ENCODE measurements around the gene KSR2. TPM values are rescaled to one million over a fixed set of nuclear protein-coding genes. Genes with fewer than 3 reads are reported as not detected.

The KSR2 gene
- polyA plus RNA-seq, 4 donors: 0.75 to 1.0 (median 0.93) TPM

DNA sequence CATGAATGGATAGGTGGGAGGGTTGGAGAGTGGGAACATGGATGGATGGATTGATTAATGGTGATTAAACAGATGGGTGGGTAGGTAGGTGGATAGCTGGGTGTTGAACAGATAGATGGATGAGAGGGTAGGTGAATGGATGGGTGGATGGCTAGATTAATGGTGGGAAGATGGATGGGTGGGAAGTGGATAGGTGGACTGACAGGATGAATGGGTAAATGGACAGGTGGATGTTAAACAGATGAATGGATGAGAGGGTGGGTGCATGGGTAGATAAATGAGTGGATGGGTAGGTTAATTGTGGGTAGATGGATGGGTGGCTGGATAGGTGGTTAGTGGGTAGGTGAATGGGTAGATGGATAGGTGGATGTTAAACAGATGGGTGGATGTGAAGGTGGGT, 460.3 kb downstream of the KSR2 start:
- DNase-seq (ENCODE audit: low read depth in 4 of 4, low spot score in 3 of 4): no peak

DNA sequence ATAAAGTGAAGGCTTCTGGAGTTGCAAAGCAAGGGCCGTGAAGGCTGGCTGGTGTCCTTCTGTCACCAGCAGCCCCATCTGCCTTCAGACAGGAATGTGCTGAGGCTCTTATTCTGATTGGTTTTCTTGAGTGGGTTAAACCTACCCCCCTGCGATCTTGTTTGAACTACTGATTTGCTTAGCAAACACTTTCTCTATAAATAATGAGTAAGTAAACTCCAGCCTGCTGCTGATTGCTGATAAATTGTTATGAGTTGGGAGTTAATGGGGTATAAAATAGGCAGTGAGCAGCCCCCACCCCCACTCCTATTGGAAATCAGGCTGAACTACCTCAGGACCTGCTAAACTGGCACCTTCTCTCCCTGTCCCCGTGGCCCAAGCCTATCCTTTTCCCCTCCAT, 461.2 kb downstream of the KSR2 start:
- no peak for DNase-seq (ENCODE audit: low read depth in 4 of 4, low spot score in 3 of 4)

DNA sequence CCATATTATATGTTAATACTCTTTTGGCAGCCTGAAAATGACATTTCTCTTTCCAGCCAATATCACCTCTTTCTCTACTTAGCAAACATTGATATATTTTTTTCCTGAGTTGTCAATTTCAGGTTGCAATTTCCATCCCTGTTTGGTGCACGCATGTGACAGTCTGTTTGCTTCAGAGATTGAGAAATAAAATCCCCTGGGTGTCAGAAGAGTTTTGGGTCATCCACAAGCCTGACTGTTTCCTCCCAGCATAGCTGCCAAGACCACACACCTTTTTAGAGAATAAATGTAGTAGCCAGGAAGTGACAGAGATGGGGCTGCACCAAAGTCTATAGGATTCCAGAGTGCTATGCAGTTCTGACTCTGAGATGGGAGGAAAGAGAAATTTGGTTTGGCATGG, 462.5 kb downstream of the KSR2 start:
- no peak for DNase-seq (ENCODE audit: low read depth in 4 of 4, low spot score in 3 of 4)

DNA sequence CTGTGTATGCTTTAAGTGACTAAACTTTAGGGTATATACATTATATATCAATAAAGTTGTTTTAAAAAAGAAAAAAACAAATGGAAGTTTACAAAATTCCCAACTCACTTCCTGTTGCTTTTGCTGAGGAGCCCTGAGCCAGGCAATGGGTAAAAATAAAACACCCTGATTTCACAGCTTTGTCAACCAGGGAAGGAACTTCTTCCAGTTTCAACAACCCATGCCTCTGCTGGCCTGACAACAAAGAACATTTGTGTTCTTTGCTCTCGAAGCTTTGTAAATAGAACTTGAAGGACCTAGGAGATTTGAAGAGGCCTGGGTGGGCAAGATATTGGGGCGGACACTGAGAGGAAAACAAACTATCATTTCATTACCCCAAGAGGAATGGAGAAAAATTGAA, 466.2 kb downstream of the KSR2 start:
- no peak for DNase-seq (ENCODE audit: low read depth in 4 of 4, low spot score in 3 of 4)

DNA sequence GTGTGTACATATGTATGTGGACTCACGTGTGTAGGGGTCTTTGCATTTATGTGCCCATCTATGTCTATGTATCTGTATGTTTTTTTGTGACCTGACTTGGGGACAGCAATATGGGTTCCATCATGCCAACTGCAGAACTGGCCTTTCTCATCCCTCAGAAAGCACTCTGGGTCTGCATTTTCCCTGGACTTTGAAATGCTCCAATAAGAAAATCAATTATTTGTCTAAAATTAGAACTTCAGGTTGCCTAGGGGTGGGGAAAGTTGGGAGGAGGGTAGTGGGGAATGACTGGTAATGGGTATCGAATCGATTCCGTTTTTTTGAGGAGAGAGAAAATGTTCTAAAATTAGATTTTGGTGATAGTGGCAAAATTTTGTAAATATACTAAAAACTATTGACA, 466.6 kb downstream of the KSR2 start:
- no peak for DNase-seq (ENCODE audit: low read depth in 4 of 4, low spot score in 3 of 4)

DNA sequence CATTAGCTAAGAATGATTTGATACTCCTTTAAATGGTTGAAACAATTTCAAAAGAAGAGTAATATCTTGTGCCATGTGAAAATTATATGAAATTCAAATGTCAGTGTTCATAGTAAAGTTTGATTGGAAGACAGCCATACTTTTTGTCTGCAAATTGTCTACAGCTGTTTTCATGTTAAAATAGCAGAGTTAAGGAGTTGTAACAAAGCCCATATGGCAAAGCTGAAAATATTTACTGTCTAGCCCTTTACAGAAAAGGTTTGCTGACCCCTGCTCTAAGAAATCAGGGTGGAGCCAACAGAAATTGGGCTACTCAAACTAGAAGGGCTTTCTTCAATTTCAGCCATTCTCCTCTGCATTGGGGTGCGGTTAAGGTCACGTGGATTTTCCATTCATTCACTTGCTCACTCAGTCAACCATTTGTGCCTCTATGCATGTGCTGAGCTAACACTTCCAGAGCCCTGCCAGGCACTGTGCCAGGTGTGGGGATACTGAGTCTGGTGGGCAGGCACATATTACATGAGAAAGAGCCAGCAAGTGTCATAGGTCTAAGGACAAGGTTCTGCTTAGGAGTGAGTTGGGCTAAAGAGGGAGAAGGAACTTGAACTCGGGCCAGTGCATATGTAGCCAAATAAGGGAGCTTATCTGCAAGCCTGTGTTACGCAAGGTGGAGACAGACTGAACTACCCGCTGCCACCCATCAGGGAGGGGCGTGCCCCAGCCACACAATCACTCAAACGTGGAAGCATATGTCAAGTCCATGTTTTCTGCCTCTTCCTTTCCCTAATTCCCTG, 467.5 kb downstream of the KSR2 start:
- DNase-seq (ENCODE audit: low read depth in 4 of 4, low spot score in 3 of 4): no peak

DNA sequence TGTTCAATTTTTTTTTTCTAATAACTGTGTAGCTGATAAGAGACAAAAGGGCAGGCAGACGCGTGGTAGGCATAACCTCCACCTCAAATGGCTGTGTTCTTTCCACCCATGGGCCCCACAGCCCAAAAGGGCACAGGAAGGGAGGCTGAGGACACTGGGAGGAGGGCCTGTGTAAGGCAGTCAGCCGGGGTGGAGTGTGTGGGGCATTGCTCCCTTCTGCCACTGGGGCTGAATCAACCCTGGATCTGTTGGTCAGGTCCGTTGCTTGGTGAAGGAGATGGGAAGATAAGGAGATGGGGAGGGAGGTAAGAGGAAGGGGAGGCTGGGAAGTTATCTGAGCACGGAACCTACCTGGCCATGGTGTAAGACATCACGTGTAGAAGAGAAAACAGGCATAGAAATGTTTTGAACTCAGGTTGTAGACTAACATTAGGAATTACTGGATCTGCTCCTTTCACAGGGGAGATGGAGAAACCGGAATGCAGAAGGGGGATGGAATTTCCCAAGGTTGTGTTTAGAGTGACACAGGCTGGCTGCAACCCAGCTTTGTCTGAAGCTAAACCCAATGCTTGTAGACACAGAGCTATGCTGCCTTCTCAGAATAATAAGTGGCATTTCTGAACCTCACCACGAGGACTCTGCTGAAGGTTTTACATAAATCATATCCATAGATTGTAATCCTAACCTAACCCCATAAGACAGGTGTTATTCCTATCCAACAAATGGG, 468.9 kb downstream of the KSR2 start:
- DNase-seq (ENCODE audit: low read depth in 4 of 4, low spot score in 3 of 4): no peak

DNA sequence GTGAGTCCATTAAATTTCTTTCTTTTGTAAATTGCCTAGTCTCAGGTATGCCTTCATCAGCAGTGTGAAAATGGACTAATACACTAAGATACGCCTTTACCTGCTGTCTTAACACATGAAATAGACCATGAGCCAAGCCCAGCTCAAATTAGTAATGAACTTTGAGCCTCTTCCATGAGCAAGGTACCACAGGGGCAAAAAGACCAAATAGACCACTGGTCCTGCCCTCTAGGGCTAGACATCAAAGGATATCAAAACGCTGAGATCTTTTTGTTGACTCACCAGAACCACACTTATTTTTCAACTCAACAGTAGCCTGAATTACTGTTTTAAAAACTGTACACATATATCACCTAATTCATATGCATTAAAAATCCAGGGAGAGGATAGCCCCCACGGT, 469.9 kb downstream of the KSR2 start:
- no peak for DNase-seq (ENCODE audit: low read depth in 4 of 4, low spot score in 3 of 4)

DNA sequence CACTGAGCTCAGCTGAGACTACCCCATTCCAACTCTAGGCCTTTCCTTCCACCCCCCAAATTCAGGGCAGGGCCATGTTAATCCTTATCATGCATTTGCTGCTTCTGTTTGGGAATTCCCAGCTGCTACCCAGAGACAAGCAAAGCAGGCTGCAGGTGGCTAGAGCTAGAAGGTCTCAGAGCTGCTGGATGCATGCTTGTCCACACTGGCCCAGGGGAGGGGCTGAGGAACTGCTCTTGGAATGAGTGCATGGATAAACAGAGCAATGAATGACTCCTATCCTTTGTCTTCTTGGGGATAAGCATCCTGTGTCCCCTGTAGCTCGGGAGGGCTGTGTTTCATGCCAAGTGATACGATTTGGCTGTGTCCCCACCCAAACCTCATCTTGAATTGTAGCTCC, 470.5 kb downstream of the KSR2 start:
- no peak for DNase-seq (ENCODE audit: low read depth in 4 of 4, low spot score in 3 of 4)

DNA sequence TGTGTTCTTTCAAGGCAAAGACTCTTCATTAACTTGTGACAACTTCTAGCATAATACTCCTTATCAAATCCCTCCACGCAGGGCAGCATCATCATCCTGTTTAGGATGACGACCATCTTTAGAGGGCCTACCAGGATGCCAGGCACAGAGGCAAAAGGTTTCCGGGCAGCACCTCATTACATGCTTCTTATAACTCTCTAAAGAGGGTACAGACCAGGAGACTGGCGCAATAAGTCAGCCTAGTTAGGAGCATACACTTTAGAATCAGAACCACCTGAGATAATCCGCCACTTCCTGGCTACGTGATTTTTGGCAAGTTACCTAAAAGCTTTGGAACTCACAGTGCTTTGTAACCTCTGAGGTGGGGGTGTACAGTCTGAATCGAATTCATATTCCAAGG, 471.4 kb downstream of the KSR2 start:
- DNase-seq (ENCODE audit: low read depth in 4 of 4, low spot score in 3 of 4): no peak

DNA sequence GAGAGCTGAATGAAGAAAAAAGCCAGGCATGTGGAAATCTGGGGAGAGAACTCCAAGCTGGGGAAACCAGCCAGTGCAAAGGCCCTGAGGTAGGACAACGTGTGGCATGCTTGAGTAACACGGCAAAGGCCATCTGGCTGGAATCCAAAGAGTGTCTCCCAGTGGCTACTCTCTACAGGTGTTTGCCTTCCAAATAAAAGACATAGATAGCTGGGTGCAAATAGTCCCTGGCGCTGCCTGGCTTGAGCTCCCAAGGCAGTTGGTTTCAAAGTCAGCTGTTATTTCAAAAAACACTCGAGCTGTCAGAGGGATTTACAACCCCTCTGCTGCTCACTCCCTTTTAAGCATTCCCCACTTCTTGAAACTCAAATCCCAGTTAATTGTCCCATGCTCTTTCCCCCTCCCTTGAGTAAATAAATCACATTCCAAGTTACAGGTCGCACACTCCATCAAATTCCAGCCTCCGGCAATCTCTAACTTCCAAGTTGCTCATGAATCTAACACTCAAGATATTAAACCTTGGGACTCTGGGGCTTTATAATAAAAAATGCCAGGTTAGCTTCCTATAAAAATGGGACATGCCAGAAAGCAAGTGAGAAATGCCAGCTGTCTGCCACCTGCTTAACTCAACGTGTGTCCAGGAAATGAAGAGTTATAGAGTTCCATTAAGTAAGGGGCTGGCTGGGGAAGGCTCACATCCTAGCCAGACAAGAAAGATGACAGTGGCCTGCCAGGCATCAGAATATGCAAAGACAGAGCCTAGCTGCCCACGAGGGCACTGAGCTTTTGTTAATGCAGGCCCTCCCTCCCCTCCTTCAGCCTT, 473.7 kb downstream of the KSR2 start:
- DNase-seq (ENCODE audit: low read depth in 4 of 4, low spot score in 3 of 4): peak; percentile 47 to 74 (median 66)

DNA sequence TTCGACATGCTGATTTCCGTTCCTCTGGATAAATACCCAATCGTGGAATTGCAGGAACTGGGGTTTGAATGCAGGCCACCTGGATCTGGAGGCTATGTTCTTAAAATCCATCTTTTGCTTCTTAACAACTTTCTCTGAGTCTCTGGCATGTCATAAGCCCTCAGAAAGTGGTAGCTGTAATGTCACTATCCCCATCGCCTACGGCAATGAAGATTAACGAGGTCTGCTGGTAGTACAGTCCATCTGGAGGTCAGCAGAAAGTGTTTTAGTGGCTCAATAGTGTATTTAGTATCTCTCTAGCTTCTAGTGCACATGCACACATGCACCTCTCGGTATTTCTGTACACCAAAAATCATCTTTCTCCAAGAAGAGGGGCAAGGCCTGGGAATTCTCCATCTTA, 477.1 kb downstream of the KSR2 start:
- no peak for DNase-seq (ENCODE audit: low read depth in 4 of 4, low spot score in 3 of 4)

DNA sequence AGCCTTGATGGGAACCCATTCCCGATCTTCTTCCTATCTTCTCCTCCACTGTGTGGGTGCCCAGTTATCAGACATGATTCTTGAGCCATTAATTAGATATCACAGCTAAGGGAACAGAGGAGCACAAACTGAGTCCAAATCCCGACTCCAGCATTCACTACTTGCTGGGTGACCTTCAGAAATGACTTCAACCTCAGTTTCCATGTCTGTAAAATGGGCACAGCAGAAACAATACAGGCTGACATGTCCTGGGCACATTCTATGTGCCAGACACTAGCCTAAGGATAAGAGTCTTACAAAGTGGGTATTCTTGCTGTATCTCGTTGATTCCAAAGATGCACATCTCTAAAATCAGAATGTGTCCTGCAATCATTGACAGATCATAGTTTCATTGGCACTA, 478.7 kb downstream of the KSR2 start:
- DNase-seq (ENCODE audit: low read depth in 4 of 4, low spot score in 3 of 4): no peak

DNA sequence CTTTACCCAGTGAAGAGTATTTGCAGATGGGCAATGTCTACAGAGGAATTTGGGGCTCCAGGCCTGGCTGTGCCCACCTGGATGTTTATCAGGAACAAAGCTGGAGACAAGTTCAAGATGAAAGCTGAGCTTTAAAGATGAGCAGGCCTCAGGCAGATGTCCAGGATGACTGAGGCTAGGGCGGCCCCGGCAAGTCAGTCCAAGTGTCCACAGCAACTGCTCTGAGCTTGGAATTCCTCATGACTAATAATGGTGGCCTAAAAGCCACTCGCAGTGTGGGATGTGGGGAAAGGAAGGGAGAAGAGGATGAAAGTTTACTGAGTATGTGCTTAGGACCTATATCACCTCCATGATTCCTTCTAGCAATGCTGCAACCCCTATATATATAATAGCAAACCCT, 479.1 kb downstream of the KSR2 start:
- DNase-seq (ENCODE audit: low read depth in 4 of 4, low spot score in 3 of 4): no peak

DNA sequence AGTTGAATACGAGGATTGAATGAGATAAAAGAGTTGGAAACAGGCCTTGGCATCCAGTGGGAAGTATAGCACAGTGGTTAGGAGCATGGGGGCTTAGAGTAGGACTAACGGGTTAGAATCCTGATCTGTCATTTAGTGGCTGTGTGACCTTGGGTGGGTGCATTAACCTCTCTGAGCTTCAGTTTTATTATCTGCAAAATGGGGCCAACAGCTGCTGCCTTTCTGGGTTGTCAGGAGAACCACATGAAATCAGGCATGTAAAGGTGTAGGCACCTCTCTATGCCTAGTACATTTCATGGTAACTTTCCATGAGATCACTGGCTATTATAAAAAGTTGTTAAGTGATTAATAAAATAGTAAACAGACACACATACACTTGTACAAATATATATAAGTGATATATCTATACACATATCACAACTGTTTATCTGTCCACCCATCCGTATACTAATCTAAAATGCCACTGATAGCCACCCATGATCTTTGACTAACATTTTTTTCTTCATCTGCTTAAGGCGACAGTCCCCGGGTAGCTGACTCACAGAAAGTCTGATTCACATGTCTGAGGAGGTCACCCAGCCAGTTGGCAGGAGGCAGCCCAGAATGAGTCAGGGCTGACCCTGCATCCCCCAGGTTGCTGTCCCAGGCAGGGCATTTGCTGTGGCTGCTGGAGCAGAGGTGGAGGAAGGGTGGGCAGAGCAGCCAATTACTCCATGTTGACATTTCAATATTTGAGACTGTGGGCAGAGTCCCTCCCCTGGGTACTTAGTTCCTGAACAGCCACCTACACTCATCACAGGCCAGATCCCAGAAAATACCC, 481.7 kb downstream of the KSR2 start:
- DNase-seq (ENCODE audit: low read depth in 4 of 4, low spot score in 3 of 4): no peak

DNA sequence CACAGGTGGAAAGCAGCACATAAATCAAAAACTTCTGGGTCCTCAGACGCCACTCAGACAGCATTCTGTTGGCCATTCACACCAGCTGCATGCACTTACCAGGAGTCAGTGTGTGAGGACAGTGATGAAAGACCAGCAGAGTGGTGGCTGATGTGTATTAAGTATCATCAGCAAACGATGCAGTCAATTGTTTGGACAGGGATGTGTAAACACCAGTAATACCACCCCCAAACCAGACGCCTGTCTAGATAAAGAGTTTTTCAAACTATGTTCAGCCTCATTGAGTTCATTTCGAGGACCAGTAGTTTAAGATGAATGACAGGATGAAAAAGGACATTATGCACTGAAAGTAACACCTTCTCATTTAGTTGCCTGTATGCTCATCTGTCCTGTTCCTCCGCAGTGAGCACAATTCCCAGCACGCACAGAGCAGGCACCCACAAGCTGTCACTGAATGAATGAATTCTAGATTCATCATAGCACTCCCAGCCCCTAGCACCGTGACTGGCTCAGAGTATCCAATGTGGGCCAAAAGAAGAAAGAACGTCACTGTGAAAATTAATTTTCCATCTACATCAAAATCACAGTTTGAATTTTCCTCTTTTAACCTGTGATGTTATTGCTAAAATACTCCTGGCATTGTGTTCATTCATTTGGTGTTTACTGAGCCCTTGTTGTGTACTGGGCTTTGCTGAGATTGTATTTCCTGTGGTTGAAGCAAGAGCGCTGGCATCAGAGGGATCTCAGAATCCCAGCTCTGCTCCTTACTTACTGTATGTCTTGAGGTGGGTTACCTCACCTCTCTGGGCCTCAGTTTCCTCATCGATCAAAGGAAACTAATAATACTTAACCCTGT, 482.6 kb downstream of the KSR2 start:
- no peak for DNase-seq (ENCODE audit: low read depth in 4 of 4, low spot score in 3 of 4)

DNA sequence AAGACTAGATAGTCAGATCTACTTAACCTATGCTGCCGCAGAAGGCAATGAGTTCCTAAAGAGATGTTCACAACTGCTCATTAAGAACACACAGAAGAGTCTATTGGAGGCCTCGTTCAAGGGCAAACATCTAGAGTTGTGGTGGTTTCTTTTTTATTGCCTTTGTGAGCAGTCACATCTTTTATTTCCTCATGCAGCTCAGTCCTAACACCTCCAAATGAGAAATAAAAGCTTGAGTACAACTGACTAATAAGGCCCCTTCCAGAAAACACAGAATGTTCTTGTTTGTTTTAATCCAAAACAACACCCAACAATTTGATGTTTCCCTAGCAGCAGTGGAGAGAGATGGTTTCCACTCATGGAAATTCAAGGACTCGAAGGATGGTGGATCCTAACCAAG, 483.9 kb downstream of the KSR2 start:
- DNase-seq (ENCODE audit: low read depth in 4 of 4, low spot score in 3 of 4): no peak

DNA sequence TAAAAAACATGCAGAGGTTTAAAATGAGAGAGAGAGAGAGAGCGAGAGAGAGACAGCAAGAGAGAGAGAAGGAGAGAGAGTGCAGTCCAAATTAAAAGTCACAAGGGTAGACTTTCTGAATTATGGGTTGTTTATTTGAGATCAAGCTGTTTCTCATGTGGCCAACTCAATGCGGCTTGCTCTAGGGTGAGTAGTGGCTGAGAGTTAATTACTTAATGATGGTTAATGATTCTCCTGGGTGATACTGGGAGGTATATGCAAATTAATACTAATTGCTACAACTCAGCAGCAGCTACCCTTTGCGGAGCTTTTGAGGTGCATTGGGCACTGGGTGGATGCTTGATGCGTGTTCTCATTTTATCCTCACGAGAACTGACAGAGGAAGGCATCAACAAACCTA, 485.3 kb downstream of the KSR2 start:
- DNase-seq (ENCODE audit: low read depth in 4 of 4, low spot score in 3 of 4): no peak

DNA sequence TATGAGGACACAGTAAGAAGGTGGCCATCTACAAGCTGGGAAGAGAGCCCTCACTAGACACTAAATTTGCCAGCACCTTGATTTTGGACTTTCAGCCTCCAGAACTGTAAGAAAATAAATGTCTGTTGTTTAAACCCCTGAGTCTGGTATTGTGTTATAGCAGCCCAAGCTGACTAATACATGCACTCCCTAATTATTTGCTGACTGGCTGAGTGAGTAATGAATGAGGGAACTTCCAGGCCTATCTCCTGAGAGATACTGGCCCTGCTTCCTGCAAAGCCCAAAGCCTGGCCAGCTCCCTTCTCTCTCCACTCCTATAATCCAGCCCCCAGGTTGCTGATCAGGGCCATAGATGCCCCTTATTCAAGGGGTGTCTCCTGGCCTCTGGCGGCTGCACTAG, 487.3 kb downstream of the KSR2 start:
- DNase-seq (ENCODE audit: low read depth in 4 of 4, low spot score in 3 of 4): no peak

DNA sequence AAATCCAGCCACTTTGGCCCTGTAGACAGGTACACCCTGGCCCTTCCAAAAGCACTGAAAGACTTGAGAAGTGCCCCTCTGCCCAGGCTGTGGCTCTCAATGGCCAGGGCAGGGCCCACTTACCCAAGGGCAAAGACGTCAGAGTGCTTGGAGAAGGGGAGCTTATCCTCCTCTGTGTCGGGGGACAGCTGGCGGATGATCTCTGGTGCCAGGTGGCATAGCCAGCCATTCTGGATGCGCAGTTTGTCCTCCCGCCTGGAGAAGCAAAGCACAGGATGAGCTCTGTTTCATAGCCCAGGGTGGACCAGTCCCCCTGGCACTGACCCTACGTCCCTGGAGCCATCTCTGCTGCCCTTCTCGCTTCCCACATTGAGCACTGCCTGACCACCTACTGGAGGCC, 492.4 kb downstream of the KSR2 start:
- no peak for DNase-seq (ENCODE audit: low read depth in 4 of 4, low spot score in 3 of 4)

Data from right renal pelvis (tissue), 4 donors.